T-helper 9 cell (primary cell): Measurements from ENCODE around the gene NCKAP1.
A peak's percentile ranks its signal among the peaks of the same experiment; 100 is the strongest.
"Not testable (repeated sequence)": the region's sequence is repeated elsewhere in the genome, so short reads cannot be mapped to it uniquely, and the experiment has no call there.

Experiments
- DNase-seq: peaks from one replicate; pipeline ENCODE4 v3.0.0-alpha.2; 2020

The NCKAP1 gene

GRCh38 chr2:183037553-183038340 is 510 bp downstream of the NCKAP1 start:
- peak; percentile 27 for DNase-seq

DNA sequence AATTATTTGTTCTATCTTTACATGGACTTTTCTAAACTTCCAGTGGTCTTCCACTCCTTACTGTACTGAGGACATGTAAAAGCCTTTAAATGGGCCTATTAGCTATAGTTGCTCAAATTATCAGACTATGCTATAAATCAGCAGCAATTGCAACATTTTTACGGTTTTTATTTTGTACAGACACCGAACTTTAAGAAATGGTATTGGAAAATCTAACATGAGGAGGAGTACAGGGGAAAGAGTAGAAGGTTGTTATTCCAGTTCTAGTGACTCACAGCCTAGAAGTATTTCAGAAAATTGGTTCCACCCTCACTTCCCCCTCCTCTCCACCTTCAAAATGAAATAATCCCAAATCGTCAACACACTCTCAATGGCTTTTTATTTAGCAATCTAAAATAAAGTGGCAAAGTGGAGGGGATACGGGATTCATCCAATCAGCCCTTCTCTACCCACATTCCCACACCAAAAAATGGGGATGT is 1.1 kb downstream of the NCKAP1 start:
- DNase-seq: no peak

- no peak for DNase-seq
Observed at GRCh38 chr2:183035954-183036669, 2.1 kb downstream of the NCKAP1 start.

DNA sequence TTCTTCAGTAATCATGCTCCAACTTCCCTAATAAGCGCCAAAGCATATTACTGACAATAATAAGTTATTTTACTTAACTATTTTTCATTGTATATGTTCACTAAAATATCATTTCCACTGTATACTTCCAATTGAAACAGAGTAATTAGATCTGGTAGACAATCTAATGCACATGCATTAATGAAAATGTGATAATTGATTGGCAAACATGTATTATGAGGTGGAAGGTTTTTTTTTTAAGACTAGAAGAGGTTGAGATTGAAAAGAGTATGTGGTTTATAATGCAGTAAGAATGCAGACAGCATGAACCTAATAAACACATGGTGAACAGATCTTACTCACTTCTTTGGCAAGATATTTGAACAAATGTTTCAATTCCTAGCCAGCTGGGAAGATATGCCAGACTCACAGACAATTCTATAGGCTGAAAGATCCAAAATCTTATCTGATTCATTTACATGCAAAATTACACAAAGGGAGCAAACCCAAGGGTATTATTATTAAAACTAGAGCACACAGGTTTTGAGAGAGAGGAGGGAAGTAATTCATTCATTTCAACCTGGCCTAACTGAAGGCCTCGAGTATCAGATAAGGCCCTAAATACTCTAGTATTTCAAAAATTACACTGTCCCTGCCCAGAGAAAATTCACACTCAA is 2.8 kb downstream of the NCKAP1 start:
- DNase-seq: no peak

DNA sequence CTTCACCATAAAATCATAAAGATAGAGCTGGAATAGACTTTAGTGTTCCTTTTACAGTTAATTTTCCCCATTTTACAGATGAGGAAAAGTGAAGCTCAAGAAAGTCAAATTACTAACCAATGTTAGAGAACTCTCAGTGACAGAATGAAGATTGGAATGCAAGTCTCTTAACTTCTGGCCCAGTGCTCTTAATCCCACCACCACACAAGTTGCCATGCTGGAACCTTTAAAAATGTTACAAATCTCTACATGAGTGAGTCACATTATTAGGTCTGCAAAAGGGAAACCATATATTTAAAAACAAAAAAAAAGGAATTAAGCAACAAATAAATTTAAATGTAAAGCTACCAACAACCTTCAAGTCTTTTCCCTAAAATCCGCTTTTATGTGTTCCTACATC is 3.5 kb downstream of the NCKAP1 start:
- DNase-seq: no peak

GRCh38 chr2:183033951-183034350 is 4.3 kb downstream of the NCKAP1 start:
- no peak for DNase-seq

DNA sequence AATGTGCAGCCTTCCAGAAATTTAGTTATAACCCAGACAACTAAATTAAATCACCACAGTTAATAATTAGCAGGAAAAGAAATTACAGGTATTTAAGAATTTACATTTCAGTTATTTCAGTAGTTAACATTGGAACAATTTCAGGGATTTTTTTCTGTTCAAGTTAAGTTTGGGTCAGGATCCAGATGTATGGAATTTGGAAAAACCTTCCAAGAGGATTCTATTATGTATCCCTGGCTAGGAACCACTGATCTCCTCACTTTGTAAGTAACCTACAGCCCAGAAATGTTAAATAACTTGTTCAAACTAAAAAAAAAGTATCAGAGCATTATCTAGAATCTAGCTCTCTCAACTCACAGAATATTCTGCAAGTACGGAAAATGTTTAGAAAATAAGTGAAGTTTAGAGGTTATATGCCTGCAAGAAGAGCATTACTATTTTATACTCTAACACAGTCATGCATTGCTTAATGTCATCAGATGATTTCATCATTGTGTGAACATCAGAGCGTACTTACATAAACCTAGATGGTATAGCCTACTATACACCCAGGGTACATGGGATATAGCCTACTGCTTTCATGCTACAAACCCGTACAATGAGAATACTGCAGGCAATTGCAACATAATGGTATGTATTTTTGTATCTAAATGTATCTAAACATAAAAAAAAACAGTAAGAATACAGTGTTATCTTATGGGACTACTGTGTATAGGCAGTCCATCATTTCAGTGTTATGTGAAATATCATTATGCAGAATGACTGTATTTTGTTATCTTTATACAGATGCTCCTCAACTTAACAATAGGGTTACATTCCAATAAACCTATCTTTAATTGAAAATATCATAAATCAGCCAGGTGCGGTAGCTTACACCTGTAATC is 6.1 kb downstream of the NCKAP1 start:
- no peak for DNase-seq

GRCh38 chr2:183029219-183029618 is 9.0 kb downstream of the NCKAP1 start:
- no peak for DNase-seq

- DNase-seq: no peak
Observed at GRCh38 chr2:183028108-183028507, 10.1 kb downstream of the NCKAP1 start.

- DNase-seq: no peak
Observed at GRCh38 chr2:183027443-183027842, 10.8 kb downstream of the NCKAP1 start.

DNA sequence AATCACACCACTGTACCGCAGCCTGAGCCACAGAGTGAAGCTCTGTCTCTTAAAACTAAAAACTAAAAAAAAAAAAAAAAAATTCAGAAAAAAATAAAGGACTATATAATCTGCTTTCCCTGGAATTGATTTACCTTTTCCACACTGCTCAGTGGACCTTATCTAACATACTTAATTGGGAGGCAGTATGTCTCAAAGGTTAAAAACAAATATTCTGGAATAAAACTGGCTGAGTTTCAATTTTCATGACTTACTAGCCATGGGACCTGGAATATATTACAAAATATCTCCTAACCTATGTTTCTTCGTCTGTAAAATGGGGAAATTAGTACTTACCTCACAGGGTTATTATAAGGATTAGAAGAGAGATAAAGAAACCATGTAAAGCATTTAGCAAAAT is 11.8 kb downstream of the NCKAP1 start:
- DNase-seq: no peak

GRCh38 chr2:183025993-183026392 is 12.3 kb downstream of the NCKAP1 start:
- DNase-seq: no peak

GRCh38 chr2:183024339-183025095 is 13.7 kb downstream of the NCKAP1 start:
- no peak for DNase-seq

DNA sequence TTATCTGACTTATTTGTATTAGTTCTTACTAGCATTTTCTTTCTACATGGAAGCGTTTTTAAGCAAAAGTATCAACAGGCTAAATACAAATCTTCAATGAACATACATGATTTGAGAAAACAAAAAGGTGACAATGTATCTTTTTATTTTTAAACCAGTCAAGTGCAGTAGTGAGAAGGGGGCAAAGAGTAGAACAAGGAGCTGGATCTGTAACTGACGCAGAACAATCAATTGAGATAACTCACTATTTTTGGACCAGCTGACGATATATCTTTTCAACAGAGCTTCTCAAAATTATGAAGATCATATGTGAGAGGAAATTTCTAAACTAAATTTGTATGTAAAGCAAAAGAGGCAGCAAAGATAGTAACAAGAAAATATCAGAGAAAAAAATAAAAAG is 15.5 kb downstream of the NCKAP1 start:
- no peak for DNase-seq

DNA sequence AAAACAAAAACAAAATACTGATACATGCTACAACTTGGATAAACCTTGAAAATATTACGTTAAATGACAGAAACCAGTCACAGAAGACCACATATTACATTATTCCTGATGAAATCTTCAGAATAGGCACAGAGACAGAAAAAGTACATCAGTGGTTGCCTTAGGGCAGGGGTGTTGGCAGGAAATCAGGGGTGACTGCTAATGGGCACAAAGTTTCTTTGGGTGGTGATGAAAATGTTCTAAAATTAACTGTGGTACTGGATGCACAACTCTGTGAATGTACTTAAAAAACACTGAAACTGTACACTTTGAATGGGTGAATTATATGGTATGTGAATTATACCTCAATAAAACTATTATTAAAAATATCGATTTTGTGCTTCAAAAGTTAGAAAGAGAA is 16.6 kb downstream of the NCKAP1 start:
- DNase-seq: no peak

DNA sequence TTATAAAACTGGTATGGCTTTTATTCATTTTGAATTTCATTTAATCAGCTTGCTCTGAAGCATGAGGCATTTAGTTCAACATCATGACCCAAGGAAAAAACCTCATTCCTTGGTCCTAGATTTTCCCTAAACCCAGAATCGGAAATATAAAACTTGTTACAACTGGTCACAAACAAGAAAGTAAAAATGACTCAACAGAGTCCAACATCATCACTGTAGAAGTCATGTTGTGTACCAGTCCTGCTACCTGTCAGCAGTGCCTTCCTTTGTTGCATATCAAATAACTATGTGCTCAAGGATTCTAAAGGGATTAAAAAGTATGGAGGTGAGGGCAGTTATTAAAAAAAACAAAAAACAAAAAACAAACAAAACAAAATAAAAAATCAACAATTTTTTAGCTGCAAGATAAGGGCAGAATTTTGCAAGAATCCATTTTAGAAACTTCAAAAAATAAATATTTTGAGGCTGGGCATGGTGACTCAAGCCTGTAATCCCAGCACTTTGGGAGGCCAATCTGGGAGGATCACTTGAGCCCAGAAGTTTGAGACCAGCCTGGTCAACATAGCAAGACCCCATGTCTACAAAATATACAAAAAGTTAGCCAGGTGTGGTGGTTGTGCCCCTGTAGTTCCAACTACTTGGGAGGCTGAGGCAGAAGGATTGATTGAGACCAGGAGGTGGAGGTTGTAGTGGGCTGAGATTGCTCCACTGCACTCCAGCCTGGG is 18.4 kb downstream of the NCKAP1 start:
- DNase-seq: no peak

DNA sequence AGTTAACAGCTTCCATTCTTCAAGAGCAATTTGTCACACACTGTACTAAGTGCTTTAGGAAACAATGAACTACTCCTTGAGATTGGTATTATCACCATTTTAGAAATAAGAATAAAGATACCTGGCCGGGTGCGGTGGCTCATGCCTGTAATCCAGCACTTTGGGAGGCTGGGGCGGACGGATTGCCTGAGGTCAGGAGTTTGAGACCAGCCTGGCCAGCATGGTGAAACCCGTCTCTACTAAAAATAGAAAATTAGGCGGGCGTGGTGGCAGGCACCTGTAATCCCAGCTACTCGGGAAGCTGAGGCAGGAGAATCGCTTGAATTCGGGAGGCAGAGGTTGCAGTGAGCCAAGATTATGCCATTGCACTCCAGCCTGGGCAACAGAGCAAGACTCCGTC is 20.4 kb downstream of the NCKAP1 start:
- DNase-seq: not testable (repeated sequence)

DNA sequence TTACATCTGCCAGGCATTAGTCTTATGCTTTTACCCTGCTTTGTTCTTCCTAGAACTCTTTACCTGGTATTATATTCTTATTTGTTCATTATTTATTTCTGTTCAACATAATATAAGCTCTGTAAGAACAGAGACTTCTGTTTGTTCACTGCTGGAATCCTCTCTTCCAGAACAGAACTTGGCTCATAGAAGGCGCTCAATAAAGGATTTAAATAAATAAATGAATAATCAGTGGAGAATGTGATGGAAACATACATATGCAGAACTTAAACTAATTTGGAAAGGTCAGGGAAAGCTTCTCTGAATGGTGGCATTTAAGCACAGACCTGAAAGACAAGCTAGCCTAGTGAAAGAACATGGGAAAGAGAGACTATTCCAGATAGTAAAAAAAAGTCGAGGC is 24.3 kb downstream of the NCKAP1 start:
- DNase-seq: no peak

DNA sequence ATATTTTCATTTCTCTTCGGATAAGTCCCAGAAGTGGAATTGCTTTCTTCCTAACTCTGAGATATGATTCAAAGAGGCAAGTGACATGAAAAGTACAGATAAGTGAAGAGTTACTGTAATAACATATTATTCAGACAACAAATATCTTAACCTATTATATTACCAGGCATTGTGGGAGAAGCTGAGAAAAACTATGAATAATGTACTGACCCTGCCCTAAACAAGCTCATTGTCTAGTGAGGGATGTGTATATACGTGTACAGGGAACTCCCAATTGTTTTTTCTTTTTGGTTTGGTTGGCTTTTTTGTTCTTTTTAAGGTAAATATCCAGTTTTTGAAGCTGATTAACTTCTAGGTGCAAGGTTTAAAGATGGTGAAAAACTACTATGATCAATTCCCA is 26.5 kb downstream of the NCKAP1 start:
- DNase-seq: no peak

DNA sequence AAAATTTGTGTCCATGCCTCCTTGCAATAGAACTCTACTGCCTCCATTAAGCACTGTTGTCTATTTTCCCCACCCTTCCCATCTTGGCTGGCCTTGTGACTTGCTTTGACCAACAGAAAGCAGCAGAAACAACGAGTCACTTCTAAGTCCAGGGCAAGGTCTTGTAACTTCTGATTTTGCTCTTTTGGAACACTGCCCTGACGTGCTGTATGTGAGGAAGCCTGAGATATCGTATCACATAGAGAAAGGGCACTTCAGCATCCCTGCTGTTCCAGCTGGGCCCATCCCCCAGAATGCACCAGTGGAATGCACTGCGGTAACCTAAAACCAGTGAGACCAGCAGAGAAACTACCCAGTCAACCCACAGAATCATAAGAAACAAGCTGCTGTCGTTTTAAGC is 28.1 kb downstream of the NCKAP1 start:
- no peak for DNase-seq

- no peak for DNase-seq
Observed at GRCh38 chr2:183009249-183009899, 28.9 kb downstream of the NCKAP1 start.
